Measurements from ENCODE around the gene FAM200C.

The FAM200C gene

DNA sequence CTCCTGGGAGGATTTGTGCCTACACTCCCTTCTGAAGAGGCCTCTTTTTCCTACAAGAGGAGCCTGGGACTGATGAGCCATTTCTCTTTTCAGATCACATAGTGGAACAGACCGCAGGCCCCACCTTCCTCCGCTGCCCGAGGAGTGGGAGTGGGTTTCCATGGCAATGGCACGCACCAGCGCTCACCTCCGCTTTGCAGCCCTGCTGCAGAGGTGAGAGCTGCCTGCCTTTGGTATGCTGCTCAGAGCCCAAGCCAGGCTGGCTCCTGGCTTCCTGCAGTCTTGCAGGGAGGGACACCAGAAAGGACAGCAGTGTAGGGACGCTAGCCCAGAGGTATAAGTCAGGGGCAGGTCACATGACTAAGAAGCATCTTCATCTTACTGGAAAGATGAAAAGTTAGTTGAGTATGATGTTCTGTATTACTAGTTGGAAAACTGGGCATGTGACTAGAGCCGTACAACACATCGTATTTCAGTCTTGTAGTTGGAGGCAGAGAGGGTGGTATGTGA, 34.2 kb upstream of the FAM200C start:
- Histone ChIP-seq H3K4me1 (ENCODE audit: insufficient read depth, low read length) (no peaks in the 10 kb centered on the region), H3K9ac (ENCODE audit: low read depth, low read length) (no peak overlapping the region), H3K9me3 (ENCODE audit: control insufficient read depth, insufficient read depth, low read length) (no peaks in the 10 kb centered on the region), H3K36me3 (ENCODE audit: insufficient read depth, low read length) (no peaks in the 10 kb centered on the region)

DNA sequence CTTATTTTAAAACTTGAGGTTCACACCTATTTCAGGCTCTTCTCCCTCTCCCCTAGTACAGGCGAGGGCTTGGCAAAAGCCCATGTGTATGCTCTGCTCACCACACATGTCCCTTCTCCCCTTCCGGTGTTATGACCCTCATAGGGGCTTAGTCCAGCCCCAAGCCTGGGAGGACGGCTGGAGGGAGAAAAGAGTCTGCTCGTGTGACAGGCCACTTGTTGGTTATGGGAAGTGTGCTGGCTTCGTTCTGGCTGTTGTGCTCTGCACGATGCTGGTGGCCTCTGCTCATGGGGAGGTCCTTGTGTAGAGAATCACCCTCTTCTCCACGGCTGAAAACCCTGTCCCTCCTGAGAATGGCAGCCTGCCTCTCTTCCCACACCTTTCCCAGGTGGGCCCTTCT, 32.9 kb upstream of the FAM200C start:
- Histone ChIP-seq H3K36me3 (ENCODE audit: insufficient read depth, low read length) (no peaks in the 10 kb centered on the region), H3K9me3 (ENCODE audit: control insufficient read depth, insufficient read depth, low read length) (no peaks in the 10 kb centered on the region), H3K4me1 (ENCODE audit: insufficient read depth, low read length) (no peaks in the 10 kb centered on the region), H3K9ac (ENCODE audit: low read depth, low read length) (no peak overlapping the region)

DNA sequence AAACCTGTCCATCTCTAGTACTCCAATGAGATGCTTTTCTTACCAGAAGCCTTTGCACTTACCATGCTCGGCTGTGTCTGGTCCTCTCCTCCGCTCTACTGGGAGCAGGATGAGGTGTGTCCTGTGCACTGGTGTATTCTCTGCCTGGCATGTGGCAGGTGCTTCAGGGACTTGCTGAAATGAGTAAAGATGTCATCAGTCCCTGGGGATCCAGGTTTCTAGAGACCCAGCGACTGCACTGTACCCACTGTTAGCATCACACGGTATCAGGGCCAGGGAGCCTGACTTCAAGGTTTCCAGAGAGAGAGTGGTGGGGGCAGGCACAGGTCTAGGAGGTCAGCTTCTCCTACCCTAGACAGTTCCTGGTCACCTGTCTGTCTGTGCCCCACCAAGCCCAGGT, 32.3 kb upstream of the FAM200C start:
- H3K36me3 ChIP-seq (ENCODE audit: insufficient read depth, low read length): peaks cover 5% of the 10 kb centered on the region; the same call in 1 of the 2 replicates
- H3K9ac ChIP-seq (ENCODE audit: low read depth, low read length): no peak overlapping the region
- H3K4me1 ChIP-seq (ENCODE audit: insufficient read depth, low read length): no peaks in the 10 kb centered on the region
- no peaks in the 10 kb centered on the region for H3K9me3 ChIP-seq (ENCODE audit: control insufficient read depth, insufficient read depth, low read length)

DNA sequence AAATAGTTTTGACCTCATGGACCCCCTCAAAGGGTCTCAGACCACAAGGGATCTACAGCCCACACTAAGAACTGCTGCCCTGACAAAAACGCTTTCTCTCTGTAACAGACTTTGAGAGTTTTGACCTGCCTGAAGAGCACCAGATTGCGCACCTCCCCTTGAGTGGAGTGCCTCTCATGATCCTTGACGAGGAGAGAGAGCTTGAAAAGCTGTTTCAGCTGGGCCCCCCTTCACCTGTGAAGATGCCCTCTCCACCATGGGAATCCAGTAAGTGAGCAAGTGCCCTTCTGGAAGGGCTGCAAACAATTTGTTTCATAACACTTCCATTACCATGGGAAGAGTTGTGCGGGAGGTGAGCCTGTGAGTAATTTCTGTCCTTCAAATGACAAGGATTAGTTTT, 27.8 kb upstream of the FAM200C start:
- Histone ChIP-seq H3K4me1 (ENCODE audit: insufficient read depth, low read length) (peaks cover 10% of the 10 kb centered on the region; the same call in 1 of the 2 replicates), H3K36me3 (ENCODE audit: insufficient read depth, low read length) (peaks cover 15% of the 10 kb centered on the region), H3K9ac (ENCODE audit: low read depth, low read length) (no peak overlapping the region), H3K9me3 (ENCODE audit: control insufficient read depth, insufficient read depth, low read length) (no peaks in the 10 kb centered on the region)

DNA sequence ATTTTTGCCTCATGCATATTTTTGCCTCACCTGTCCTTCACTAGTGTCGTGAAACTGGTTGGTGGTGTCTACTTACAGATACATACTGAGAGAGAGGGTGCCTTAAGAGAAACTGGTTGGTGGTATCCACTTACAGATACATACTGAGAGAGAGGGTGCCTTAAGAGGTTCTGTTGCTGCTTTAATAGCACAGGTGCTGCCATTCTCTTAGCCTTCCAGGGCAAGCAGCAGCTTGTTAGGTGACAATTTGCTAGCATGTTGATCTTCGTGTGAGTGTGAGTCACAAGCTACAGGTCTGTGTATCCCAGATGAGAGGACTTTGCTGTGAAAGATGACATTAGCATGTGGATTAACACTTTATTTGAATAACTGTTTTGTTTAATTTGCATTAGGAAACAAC, 23.2 kb upstream of the FAM200C start:
- H3K9ac ChIP-seq (ENCODE audit: low read depth, low read length): peak overlapping the region; percentile 71; the same call in 1 of the 2 replicates
- peaks cover 15% of the 10 kb centered on the region for H3K36me3 ChIP-seq (ENCODE audit: insufficient read depth, low read length)
- no peaks in the 10 kb centered on the region for H3K9me3 ChIP-seq (ENCODE audit: control insufficient read depth, insufficient read depth, low read length)
- peaks cover 10% of the 10 kb centered on the region; the same call in 1 of the 2 replicates for H3K4me1 ChIP-seq (ENCODE audit: insufficient read depth, low read length)

DNA sequence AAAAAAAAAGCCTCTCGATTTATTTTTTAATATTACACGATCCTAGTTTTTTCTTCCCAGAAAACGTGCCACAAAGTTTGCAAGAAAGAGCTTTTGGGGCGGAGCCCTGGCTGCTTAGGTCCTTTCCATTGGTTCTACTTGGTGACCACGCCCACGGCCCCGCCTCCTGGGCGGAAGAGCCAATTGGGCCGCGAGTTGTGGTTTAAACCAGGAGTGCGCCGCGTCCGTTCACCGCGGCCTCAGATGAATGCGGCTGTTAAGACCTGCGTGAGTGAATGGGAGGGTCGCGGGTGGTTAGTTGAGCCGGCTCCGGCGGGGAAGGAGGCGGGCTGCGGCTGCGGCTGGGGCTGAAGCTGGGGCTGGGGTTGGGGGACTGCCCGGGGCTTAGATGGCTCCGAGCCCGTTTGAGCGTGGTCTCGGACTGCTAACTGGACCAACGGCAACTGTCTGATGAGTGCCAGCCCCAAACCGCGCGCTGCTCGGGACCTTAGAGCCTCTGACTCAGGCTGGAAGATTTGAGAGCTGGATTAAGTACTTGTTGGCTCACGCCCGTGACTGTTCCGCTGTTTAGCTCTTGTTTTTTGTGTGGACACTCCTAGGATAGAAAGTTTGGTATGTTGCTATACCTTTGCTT, 21.9 kb upstream of the FAM200C start, which contains the start of gene PTTG1:
PTTG1 (plus strand) TSS at position 231 of the 634 bp plus-strand sequence. CDS start 458 bp downstream, outside the sequence.
- Histone ChIP-seq H3K36me3 (ENCODE audit: insufficient read depth, low read length) (peaks cover 10% of the 10 kb centered on the region; the same call in 1 of the 2 replicates), H3K9me3 (ENCODE audit: control insufficient read depth, insufficient read depth, low read length) (no peaks in the 10 kb centered on the region), H3K9ac (ENCODE audit: low read depth, low read length) (peak within 1 kb of the TSS; percentile 71), H3K4me1 (ENCODE audit: insufficient read depth, low read length) (peaks cover 10% of the 10 kb centered on the region)

DNA sequence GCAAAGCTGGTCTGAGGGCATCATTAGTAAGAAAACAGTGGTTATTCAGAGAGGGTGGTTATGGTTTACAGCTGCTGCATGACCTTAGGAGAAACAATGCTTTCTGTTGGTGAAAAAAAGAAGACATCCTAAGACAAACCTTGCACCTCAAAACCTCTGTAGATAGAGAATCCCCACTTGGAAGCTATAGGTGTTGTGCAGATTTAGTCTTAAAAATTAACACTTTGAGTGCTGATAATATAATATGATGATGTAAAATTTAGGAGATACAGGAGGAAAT, 20.4 kb upstream of the FAM200C start:
- H3K4me1 ChIP-seq (ENCODE audit: insufficient read depth, low read length): peaks cover 10% of the 10 kb centered on the region
- H3K9ac ChIP-seq (ENCODE audit: low read depth, low read length): no peak overlapping the region
- H3K9me3 ChIP-seq (ENCODE audit: control insufficient read depth, insufficient read depth, low read length): no peaks in the 10 kb centered on the region
- H3K36me3 ChIP-seq (ENCODE audit: insufficient read depth, low read length): peaks cover 10% of the 10 kb centered on the region; the same call in 1 of the 2 replicates

DNA sequence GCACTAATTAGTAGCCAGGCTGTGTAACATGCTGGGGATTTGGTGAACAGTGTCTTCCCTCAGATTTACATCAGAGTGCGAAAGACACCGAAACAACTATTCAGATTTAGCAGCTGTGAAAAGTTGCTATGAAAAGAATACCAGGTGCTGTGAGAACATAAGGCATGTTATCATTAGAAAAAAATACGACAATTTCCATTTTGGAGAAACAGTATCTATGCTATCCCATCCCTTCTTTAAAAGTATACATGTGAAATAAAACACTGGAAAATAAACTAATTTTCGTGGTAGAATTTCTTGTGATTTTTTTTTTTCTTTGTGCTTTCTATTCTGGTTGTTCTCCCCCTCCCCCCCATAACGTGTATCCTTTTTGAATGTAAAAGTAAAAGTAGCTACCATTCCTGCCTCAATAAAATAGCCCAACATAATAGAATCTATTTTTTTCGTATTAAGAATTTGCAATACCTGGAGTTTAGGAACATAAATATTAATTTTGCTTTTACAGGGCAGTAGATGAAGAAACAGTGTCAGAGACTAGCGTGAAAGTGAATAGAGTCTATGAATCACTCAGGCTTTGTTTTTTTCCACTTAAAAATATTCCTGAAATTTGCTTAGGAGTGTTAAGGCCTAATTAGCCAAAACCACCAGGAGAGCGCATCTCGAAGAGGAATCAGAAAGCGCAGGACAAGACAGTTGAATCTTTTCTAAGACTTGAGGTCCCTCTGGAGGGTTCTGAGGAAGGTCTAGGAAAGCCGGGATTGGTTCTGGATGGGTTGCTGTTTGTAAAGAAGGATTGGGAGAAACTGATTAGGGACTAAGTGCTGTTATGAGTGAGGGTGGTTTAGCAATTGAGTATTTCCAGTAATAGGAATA, 19.8 kb upstream of the FAM200C start:
- H3K9ac ChIP-seq (ENCODE audit: low read depth, low read length): peak overlapping the region; percentile 86
- peaks cover 10% of the 10 kb centered on the region for H3K4me1 ChIP-seq (ENCODE audit: insufficient read depth, low read length)
- H3K9me3 ChIP-seq (ENCODE audit: control insufficient read depth, insufficient read depth, low read length): no peaks in the 10 kb centered on the region
- peaks cover 5% of the 10 kb centered on the region; the same call in 1 of the 2 replicates for H3K36me3 ChIP-seq (ENCODE audit: insufficient read depth, low read length)

DNA sequence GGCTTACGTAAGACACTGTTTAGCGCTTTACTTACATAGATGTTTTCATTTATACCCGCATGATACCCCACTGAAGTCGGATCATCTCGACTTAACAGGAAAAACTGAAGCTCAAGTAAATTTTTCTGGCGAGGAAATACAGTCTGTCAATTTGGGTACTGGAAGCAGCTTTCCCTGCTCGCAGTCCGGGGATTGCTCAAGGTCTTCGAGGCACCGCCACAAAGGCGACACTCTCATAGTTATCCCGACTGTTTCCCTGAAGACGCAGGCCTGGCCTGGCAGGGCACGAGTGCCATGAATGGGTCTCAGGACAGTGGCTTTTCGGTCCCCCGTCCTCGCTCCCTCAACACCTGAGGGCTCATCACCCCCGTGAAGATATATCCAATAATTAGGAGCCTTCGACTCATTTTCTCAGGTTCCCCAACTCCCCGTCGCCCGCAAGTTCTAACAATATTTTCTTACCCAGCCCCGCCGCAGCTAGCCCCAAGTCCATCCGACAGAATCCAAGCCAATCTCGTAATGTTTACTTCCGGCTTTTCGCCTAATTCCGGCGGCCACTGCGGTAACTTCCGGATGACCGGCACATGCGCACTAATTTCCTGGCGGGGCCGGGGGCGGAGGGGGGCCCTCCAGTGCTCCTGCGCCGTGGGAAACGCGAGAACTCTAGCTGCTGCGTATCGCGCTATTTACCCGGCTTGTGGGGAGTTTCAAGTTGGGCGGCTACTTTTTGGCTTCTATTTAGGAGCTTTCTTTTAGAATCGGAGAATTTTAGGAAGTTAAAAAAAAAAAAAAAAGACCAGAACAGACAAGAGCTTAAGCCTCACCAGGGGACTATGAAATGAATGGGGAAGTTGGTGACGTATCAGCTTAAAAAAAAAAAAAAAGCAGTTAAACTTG, 19.0 kb upstream of the FAM200C start, which contains the start of gene SLU7:
SLU7 (minus strand) TSS at position 521 of the 897 bp plus-strand sequence. CDS start 3,787 bp downstream, outside the sequence.
- peaks cover 10% of the 10 kb centered on the region for H3K4me1 ChIP-seq (ENCODE audit: insufficient read depth, low read length)
- peak within 1 kb of the TSS; percentile 86 for H3K9ac ChIP-seq (ENCODE audit: low read depth, low read length)
- no peaks in the 10 kb centered on the region for H3K9me3 ChIP-seq (ENCODE audit: control insufficient read depth, insufficient read depth, low read length)
- no peaks in the 10 kb centered on the region for H3K36me3 ChIP-seq (ENCODE audit: insufficient read depth, low read length)

DNA sequence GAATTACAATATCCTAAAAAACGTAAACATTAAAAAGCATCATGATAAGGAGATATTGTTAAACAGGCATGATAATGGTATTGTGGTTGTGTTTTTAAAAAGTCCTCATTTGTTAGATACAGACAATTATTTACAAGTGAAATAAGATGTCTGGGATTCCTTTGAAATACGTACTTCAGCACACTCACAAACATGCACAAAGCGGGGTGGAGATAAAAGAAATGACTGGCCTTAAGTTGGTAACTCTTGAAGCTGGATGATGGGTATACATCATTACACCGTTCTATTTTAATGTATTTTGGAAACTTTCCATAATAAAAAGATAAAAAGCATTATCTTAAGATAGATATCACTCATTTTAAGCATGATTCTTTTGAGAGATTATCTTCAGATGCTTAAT, 1.0 kb downstream of the FAM200C start:
- Histone ChIP-seq H3K4me1 (ENCODE audit: insufficient read depth, low read length) (peaks cover 12% of the 10 kb centered on the region; the same call in 1 of the 2 replicates), H3K36me3 (ENCODE audit: insufficient read depth, low read length) (no peaks in the 10 kb centered on the region), H3K9me3 (ENCODE audit: control insufficient read depth, insufficient read depth, low read length) (no peaks in the 10 kb centered on the region), H3K9ac (ENCODE audit: low read depth, low read length) (peak overlapping the region; percentile 92; the same call in 1 of the 2 replicates)

DNA sequence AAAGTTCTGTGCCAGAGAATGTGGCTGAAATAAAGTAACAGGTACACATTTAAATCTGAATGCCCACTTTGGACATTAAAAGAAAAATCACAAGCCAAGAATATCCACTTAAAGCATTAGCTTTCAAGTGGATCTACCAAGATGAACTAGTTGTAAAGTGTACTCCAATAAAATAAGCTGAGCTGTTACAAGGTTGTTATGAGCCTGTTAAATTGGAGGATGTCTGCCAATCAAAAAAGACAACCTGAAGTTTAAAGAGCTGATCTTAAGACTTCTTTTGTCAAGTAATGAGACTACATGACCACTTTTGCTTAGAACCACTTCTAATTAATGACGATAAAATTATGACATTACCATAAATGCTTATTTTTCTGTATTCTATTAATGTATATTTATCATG, 2.4 kb downstream of the FAM200C start:
- H3K9me3 ChIP-seq (ENCODE audit: control insufficient read depth, insufficient read depth, low read length): no peaks in the 10 kb centered on the region
- H3K4me1 ChIP-seq (ENCODE audit: insufficient read depth, low read length): peaks cover 12% of the 10 kb centered on the region; the same call in 1 of the 2 replicates
- H3K9ac ChIP-seq (ENCODE audit: low read depth, low read length): no peak overlapping the region
- no peaks in the 10 kb centered on the region for H3K36me3 ChIP-seq (ENCODE audit: insufficient read depth, low read length)

DNA sequence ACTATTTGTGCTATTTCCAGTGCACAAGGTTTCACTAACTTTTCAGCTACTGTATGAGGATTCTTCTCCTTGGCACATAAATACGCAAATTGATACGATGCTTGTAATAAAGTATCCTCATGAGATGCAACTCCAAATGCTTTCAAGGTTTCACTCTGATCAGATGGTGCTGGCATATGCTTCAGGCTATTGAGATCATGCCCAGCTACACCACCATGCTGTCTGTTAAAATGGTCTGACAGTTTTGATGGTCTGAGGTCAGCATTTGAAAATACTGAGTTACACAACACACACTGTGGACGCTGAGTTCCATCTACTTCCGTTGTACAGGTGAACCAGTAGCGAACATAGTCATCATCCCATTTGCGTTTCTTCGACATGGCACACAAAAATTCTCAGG, 4.7 kb downstream of the FAM200C start:
- H3K9me3 ChIP-seq (ENCODE audit: control insufficient read depth, insufficient read depth, low read length): no peaks in the 10 kb centered on the region

DNA sequence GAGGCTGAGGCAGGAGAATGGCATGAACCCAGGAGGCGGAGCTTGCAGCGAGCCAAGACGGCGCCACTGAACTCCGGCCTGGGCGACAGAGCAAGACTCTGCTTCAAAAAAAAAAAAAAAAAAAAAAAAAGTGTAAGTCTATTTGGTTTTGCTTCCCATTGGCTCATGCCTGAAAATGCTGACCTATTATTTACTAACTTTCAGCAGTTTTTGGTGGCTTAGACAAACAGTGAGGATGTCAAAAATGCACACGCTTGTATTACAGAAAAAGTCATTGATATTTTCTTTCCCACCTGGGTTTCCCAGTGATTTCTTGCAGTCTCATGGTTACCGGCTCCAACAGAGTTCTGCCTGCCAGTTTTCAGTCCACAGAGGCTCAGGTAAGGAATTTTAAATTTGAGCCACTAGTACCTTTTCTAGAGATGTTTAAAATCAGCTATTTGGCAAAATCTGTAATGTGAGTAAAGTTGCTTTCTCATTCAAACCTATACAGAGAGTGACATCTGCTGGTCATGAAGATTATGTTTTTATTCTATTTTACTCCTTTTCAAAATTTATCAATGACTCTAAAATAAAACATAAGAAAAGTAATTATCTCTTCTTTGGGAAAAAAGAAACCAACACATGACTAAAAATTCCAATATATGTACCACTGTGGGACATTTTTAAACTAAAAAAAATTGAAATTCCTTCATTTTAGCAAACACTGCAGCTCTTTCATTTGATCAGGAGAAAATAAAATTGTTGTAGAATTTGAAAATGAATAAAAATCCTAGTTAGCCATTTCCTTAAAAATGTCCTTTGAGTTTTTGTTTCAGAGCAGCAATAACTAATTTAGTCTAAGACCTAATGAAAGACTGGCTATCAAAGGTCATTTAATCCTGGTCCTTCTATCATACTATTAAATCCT, 8.8 kb downstream of the FAM200C start:
- Histone ChIP-seq H3K36me3 (ENCODE audit: insufficient read depth, low read length) (no peaks in the 10 kb centered on the region), H3K9ac (ENCODE audit: low read depth, low read length) (no peak overlapping the region), H3K4me1 (ENCODE audit: insufficient read depth, low read length) (no peaks in the 10 kb centered on the region), H3K9me3 (ENCODE audit: control insufficient read depth, insufficient read depth, low read length) (0 out of 2 replicates have a peak, but pooled peaks cover 3% of the 10 kb centered on the region)

More for the DNA sequence above, 4.7 kb downstream of the FAM200C start:
- H3K4me1 ChIP-seq (ENCODE audit: insufficient read depth, low read length): peaks cover 12% of the 10 kb centered on the region; the same call in 1 of the 2 replicates
- H3K36me3 ChIP-seq (ENCODE audit: insufficient read depth, low read length): no peaks in the 10 kb centered on the region
- no peak overlapping the region for H3K9ac ChIP-seq (ENCODE audit: low read depth, low read length)
